NCI-H2107 treated with DMSO at 0.1 percent for 48 hours (cell line): ENCODE measurements around the gene SLAIN1.
"Not testable (repeated sequence)": the region's sequence is repeated elsewhere in the genome, so short reads cannot be mapped to it uniquely, and the experiment has no call there.

Experiments used
- DNase-seq: peaks from one replicate; lab custom pipeline; 2025; ENCODE audit not compliant: unreplicated experiment; lab: John Stamatoyannopoulos, UW

SLAIN1 gene

DNA sequence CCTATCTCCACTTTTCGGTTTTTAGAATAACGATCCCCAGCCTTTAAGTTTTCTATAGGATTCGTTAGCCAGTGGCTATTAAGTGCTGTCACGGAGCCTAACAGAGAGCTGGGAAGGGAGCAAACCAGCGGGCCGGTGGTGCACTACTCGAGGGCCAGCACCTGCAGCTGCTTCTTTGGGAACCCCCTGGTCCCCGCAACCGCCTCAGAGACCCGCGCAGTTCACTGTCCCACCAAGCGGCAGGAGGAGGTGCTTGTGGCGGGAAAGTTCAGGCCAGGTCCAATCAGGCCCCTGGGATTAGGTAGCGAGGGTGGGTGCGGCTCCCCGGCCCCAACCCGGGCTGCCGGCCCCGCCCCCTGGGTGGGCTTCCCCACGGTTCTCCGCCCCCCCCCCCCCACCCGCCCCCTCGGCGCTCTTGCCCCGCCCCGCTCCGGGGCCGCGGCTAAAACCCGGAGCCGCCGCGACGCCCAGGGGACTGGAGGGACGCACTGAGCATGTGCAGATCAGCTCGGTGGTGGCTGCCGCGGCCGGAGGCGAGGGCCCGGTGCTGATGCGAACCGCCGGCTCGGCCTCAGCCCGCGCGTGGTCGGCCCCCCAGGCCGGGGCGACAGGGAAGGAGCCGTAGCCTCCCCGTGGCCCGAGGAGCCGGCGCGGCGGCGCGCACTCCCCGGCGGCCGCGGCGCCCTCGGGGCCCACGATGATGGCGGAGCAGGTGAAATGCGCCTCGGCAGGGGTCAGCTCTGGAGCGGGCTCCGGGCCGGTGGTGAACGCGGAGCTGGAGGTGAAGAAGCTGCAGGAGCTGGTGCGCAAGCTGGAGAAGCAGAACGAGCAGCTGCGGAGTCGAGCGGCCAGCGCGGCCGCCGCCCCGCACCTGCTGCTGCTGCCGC, at the start of gene SLAIN1:
SLAIN1 (plus strand) TSS at position 471 of the 887 bp plus-strand sequence; CDS start at position 698, 227 bp downstream.
- peak; percentile 53 for DNase-seq

DNA sequence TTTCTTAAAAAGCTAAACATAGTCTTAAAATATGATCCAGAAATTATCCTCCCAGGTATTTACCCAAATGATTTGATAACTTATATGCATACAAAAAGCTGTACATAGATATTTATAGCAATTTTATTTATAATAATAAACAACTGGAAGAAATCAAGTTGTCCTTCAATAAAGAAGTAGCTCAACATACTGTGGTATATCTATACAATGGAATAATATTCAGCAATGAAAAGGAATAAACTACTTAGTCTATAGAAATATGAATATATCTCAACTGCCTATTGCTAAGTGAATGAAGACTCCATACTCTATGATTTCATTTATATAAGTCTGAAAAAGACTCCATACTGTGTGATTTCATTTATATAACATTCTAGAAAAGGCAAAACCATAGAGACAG, 47.1 kb upstream of the SLAIN1 start:
- DNase-seq = no peak

GRCh38 chr13:77653301-77653700, 44.2 kb upstream of the SLAIN1 start:
- no peak for DNase-seq

DNA sequence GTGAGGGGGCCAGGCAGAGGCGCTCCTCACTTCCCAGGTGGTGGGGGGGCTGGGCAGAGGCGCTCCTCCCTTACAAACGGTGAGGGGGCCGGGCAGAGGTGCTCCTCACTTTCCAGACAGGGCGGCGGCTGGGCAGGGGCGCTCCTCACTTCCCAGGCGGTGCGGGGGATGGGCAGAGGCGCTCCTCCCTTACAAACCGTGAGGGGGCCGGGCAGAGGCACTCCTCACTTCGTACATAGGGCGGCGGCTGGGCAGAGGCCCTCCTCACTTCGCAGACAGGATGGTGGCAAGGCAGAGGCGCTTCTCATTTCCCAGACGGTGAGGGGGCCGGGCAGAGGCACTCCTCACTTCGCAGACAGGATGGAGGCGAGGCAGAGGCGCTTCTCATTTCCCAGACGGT, 37.5 kb upstream of the SLAIN1 start:
- not testable (repeated sequence) for DNase-seq

GRCh38 chr13:77660841-77661250, 36.6 kb upstream of the SLAIN1 start:
- no peak for DNase-seq

DNA sequence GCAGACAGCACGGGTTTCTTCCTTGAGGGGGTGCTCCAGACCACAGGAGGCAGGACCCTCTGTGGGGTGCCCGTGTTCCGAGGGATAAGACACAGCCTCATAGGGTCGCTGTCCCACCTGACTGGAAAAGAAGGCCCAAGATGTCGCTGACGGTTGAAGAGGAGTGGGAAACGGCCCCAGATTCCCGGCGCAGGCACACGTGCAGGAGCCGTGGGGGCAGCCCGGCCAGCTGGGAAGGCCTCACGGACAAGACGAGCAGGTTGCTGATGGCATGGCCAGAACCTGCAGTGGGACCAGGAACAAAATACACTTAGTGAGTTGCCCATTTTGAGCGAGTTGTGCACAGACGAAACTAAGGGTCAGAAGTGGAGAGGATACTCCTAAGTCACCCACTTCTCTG, 35.2 kb upstream of the SLAIN1 start:
- not testable (repeated sequence) for DNase-seq

DNA sequence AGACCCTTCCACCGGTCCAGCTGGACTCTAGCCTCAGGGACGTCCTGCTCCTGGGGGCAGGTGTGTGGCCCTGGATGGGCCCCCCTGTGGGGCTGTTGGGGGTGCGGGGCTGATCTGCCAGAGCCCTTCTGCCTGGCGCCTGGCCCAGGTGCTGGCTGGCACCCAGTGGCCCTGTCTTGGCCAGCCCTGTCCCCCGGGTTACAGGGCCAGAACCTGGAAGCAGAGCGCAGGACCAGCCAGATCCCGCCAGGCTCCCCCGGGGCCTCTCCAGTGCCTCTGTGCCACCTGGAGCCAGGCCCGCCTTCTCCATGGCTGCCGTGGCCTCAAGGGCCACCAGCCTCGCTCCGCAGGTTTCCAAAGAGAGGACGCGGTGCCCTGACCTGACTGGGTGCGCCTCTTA, 34.7 kb upstream of the SLAIN1 start:
- not testable (repeated sequence) for DNase-seq

GRCh38 chr13:77674852-77675251, 22.6 kb upstream of the SLAIN1 start:
- no peak for DNase-seq

DNA sequence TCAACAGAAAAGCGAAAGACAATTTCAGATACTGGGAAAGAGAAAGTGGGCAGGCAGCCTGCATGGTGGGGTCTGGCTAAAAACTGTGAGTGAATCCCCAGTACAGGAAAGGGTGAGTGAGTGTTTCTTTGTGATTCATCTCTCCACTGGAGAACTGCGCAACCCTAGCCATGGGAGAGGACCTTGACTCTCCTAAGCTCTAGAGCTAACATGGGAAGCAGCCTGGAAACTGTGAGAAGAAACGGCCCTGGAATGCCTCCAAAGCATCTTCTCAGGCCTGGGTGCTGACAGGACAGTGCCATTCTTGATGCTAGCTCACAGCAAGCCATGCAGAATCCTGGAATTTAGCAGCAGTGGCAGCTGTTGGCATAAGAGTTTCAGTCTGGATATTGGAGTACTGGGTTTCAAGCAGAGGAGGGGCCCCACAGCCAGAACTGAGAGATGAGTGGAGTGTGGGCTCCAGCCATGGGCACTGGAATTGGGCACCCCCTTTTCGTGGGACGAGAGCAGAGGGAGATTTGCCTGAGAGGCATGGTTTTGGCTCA, 18.7 kb upstream of the SLAIN1 start:
- no peak for DNase-seq

DNA sequence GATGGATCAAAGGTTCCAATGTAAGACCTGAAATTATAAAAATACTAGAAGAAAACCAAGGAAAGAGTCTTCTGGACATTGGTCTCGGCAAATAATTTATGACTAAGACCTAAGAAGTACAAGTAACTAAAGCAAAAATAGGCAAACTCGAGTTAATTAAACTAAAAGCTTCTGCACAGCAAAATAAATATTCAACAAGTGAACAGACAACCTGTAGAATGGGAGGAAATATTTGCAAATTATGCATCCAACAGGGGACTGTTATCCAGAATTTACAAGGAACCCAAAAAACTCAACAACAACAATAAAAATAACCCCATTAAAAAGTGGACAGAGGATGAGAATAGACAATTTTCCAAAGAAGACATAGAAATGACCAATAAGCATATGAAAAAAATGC, 9.7 kb upstream of the SLAIN1 start:
- no peak for DNase-seq

DNA sequence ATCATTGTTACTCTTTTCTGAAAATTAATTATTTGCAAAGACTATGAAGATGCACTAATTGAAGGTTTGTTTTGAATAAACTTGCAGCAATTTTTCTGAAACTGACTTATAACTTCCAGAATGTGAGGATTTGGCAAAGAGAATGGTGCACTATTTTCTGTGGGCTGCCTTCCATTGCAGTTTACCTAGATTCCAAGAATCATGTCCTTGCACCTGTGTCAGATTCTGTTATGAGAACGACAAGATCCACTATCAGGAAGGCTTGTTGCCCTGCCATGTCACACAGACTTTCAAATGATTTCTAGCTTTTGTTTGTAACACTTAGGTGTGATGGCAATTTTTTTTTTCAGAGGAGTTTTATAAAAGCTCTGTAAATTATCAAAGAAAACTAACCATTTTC, 5.6 kb upstream of the SLAIN1 start:
- no peak for DNase-seq

- no peak for DNase-seq
These were observed 4.6 kb upstream of the SLAIN1 start for GRCh38 chr13:77692746-77693448.

GRCh38 chr13:77693449-77693940, 4.0 kb upstream of the SLAIN1 start:
- DNase-seq = no peak

DNA sequence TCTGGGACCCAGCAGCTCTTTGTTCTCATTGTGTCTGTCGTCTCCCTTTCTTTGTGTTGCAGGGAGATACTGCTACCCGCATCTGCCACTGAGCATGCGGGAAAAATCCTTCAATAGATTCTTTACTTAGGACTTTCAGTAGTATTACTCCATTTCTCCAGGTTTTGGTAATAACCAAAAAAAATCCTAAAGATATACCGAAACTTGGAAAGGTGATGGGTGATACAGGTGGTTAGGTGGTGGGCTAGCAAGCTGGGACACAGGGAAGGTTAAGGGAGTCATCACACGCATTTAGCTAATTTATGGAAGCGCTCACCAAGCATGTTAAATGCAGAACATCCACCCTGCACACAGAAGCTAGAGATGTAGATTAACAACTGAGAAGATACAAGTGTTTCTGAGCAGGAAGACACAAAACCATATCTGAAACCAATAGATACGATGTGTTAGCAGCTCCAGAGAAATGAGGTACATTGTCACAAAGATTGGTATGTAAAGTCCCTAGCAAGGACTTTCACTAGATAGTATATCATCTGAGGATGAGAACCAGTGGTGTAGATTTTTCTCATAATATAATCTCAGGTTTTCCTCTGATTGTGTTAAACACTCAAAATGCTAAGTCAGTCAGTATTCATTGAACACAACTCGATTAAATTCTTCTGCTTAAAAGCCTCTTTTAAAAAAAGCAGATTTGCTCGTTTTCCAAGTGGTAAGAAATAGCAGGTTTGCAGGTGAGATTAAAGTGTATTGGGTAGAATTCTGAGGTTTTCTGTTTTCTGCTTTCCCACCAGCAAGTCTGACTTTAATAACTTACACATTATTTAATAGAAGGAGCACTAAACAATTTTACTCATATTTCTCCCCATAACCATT, 1.2 kb upstream of the SLAIN1 start:
- DNase-seq = peak; percentile 35

DNA sequence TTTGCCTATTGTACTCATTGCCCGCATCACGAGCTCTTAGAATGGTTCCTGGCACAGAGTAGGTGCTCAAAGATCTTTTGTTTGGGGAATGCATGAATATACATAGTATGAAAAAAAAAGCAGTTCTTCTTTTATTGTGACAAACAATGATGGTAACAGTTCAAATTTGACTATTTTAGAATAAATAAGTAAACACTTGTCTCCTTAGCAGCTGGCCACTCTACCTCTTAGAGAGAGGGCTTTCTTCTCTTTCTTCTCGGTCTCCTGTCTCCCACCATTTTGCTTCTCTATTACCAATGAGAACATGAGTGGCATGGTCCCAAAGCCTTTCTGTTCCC, 639 bp upstream of the SLAIN1 start:
- DNase-seq = no peak

DNA sequence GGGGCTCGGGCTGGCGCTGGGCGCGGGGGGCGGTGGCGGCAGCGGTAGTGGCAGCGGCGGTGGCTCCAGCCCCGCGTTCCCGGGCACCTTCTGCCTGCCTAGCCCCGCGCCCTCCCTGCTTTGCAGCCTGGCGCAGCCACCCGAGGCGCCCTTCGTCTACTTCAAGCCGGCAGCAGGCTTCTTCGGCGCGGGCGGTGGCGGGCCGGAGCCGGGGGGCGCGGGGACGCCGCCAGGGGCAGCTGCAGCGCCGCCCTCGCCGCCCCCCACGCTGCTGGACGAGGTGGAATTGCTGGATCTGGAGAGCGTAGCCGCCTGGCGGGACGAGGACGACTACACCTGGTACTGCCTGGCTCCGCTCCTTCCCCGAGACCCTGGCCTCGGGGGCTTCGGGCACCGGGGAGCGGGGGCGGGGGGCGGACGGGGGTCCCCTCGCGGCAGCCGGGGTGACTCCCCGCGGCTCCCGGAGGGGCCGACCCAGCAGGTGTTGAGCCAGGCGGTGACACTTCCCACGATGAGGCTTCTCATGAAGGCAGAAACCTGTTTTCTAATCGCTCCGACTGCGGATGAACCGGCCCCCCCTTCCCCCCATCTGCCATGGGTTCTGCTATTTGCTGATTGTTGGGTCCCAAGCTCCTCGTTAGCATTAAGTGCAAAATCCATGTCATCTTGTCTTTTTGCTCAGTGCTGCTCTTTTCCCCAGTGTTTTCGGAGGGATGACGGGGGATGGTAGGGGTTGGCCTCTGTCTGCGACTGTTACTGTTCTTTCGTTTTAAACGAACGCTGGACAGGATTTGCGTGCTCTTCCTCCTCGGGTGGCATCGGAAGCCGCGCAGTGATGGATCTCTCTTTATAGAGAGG, 943 bp downstream of the SLAIN1 start:
- no peak for DNase-seq

GRCh38 chr13:77699059-77699680, 1.7 kb downstream of the SLAIN1 start:
- DNase-seq = no peak

- no peak for DNase-seq
These were observed 3.8 kb downstream of the SLAIN1 start for GRCh38 chr13:77701305-77701704.

DNA sequence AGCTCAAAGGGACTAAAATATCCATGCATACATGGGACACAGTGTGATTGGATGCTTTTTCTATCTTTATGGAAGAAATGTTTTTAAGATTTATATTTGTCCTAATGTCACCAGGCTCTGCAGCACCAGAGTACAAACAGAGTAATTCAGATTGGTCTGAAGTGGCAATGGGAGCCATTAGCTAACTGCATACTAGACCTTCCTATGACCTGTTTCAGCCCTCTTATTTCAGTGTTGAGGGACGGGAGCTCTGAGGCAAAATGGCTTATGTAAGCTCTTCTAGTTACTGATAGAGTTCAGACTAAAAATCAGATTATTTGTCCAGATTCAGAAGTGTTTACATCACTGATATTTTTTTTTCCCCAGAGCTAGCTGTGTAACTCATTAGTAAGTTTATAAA, 4.9 kb downstream of the SLAIN1 start:
- DNase-seq = no peak

DNA sequence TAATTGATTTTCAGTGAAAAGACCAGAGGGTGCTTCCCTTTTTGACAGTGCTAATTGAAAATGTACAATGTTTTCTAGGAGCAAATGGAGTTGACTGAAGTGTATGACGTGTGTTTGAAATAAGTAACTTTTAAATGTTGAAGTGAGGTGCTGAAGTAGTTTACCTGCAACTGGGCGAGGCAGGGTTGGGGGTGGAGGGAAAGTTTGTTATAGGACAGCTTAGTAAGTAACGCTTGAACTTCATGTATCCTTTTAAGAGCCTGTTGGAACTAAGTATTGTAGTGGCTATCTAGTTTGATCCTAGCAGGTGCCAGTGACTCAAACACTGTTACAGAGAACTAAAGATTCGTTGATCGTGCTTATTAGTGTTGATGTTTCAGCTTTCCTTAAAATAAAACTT, 5.9 kb downstream of the SLAIN1 start:
- DNase-seq = no peak
